GM19043 (cell line): ENCODE results near the gene SPTAN1.
A peak's percentile ranks its signal among the peaks of the same experiment; 100 is the strongest.
"Not testable (repeated sequence)": the region's sequence is repeated elsewhere in the genome, so short reads cannot be mapped to it uniquely, and the experiment has no call there.

Source experiments
- ATAC-seq: cut with Tn5 transposase; IDR thresholded peaks from one replicate; pipeline ENCODE4 v1.9.1; 2021; ENCODE audit warnings: low read depth; ENCODE audit not compliant: unreplicated experiment

SPTAN1 gene

DNA sequence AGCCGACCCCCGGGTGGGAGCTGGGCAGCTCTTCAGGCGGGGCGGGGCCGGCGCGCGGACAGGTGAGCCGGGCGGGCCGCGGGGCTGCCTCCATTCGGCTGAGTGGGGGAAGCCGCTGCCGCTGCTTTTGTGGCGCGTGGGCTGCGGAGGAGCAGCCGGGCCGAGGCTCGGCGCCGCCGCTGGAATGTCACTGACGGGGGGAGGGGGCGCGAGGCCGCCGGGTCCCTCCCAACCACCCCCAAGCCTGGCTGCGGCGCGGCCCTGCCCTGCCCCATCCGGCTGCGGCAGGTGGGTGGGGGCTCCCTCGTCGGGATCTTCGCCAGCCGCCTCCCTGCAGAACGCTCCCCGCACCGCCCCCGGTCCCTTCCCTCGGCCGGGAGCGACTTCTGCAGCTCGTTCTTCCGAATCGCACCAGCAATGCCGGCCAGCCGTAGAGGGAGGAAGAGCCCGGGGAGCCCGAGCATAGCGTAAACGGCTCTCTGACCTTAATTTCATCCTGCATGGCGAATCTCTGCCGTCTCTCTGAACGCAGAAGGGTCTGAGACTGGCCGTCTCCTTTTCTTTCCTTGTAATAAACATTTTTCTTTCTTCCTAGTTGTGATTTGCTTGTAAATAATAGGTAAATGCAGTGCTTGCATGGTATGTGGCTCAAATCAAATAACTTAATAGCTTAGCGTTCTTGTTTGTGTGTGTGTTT, 505 bp downstream of the SPTAN1 start:
- ATAC-seq: peak; percentile 19

GRCh38 chr9:128553728-128554127, 1.3 kb downstream of the SPTAN1 start:
- ATAC-seq: no peak

GRCh38 chr9:128554155-128554862, 1.9 kb downstream of the SPTAN1 start:
- no peak for ATAC-seq

- no peak for ATAC-seq
Measured at GRCh38 chr9:128555180-128555721, 2.9 kb downstream of the SPTAN1 start.

DNA sequence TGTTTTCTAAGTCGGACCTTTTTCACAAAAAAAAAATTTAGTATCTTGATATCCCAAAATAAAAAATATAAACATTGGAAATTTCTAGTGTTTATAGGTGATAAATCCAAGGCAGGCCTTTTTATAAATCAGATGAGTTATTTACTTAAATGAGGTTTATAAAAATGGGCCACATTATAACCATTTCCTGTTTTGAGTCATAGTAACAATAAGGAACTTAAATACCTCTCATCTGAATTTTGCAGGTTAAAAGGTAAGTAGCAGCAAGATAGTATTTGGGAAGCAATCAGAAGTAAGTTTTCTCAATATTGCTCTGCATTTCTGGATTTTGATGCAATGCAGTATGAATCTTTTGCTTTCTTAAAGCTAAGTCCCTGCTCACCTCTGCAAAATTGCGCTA, 3.9 kb downstream of the SPTAN1 start:
- no peak for ATAC-seq

- ATAC-seq: no peak
Measured at GRCh38 chr9:128556926-128557634, 4.7 kb downstream of the SPTAN1 start.

DNA sequence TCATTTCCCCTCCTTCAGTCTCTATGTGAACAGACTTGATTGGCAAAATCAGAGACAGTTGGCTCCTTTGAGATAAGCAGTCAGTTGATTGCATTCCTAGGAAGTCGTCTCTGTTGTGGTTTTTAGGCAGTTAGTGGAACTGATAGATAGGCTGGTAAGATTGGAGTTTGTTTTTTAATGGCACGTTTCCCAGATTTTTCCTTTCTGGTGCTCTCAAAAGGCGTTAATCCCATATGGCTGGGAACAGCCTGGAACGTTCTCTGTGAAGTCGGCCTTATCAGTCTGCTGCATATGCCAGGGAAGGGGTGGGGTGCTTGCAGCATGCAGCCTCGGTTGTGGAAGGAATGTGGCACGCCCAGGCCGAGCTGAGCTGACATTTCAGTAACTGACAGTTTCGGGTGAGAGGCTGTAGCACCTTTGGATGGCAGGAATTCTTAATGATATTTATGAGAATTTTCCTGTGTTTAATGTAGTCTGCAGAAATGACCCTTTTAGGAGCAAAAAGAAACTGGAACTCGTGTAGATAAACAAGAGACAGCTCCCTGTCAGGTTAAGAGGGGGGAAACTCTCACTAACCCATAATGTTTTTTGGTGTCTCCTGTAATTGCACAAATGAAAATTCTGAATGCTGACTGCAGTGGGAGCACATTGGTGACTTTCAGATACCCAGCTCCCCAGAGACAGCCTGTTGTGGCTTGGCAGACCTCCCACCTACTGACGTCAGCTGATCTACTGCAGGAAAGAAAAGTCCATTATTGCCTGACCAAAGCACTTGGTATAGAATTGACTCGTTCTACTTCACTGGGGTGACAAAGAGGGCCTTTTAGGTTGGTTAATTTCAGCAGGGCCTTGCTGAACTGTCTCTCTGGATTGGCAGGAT, 6.3 kb downstream of the SPTAN1 start:
- peak; percentile 76 for ATAC-seq

DNA sequence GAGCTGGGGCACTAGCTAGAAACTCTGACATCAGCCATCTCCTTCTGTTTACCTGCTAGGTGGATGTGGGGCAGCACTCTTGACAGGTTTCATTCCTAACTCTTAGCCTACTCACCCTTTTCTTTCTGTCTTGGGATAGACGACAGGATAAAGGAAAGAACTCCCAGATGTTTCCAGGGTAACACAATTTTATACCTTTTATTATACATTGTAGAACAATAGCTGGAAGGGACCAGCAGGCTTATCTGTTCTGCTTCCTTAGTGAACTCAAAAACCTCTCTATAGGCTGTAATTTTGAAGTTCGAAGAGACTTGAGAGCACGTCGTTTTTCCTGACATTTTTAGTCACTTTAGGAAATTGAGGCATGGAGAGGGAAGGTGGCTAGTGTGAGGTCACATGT, 13.2 kb downstream of the SPTAN1 start:
- ATAC-seq: no peak

- no peak for ATAC-seq
Measured at GRCh38 chr9:128568470-128569078, 16.2 kb downstream of the SPTAN1 start.

- no peak for ATAC-seq
Measured at GRCh38 chr9:128575469-128575868, 23.1 kb downstream of the SPTAN1 start.

- ATAC-seq: no peak
Measured at GRCh38 chr9:128575916-128576315, 23.5 kb downstream of the SPTAN1 start.

- no peak for ATAC-seq
Measured at GRCh38 chr9:128577206-128577605, 24.8 kb downstream of the SPTAN1 start.

GRCh38 chr9:128579194-128579593, 26.8 kb downstream of the SPTAN1 start:
- no peak for ATAC-seq

GRCh38 chr9:128580731-128581130, 28.3 kb downstream of the SPTAN1 start:
- no peak for ATAC-seq

GRCh38 chr9:128585155-128585554, 32.8 kb downstream of the SPTAN1 start:
- not testable (repeated sequence) for ATAC-seq

- ATAC-seq: not testable (repeated sequence)
Measured at GRCh38 chr9:128586934-128587333, 34.5 kb downstream of the SPTAN1 start.

GRCh38 chr9:128587453-128587852, 35.1 kb downstream of the SPTAN1 start:
- no peak for ATAC-seq

GRCh38 chr9:128588581-128589233, 36.3 kb downstream of the SPTAN1 start:
- no peak for ATAC-seq

DNA sequence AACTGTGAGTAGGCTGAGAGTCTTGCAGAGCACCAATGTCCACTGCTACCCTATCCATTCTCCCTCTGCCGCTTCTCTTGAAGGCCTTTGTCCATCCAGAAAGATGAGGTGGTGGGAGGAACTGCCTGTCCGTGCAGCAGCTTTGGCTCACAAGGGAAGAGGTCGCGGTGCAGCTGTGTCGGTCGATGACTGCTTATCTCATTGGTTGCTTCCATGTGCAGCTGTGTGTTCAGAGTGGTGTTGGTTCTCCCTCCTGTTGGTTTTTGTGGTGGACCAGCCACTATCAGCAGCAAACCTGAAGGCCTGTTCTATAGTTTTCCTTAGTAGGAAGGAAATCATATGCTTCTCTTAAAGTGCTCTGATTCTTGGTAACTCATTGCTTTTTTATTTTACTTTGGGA, 40.7 kb downstream of the SPTAN1 start:
- no peak for ATAC-seq
